DMS114 treated with DMSO at 0.1 percent for 48 hours (cell line): ENCODE data around the gene GMIP.
A peak's percentile ranks its signal among the peaks of the same experiment; 100 is the strongest.

Experiments
- DNase-seq: peaks from one replicate; lab custom pipeline; 2025; ENCODE audit not compliant: unreplicated experiment; lab: John Stamatoyannopoulos, UW

Gene GMIP

DNA sequence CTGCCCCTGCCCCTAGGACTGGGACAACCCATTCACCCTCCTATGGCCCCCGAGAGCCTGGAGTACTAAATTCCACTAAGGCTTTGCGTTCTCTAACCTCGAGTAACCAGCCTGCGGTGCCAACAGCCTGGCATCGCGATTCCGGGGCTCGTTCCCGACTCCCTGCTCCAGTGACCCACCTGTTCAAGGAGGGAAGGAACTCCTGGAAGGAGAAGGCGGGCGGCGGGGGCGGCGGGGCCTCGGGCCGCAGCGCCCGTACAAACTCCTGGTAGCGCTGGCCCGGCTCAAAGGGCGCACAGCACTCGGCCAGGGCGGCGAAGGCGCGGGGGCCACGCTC, 6.3 kb downstream of the GMIP start:
- no peak for DNase-seq

DNA sequence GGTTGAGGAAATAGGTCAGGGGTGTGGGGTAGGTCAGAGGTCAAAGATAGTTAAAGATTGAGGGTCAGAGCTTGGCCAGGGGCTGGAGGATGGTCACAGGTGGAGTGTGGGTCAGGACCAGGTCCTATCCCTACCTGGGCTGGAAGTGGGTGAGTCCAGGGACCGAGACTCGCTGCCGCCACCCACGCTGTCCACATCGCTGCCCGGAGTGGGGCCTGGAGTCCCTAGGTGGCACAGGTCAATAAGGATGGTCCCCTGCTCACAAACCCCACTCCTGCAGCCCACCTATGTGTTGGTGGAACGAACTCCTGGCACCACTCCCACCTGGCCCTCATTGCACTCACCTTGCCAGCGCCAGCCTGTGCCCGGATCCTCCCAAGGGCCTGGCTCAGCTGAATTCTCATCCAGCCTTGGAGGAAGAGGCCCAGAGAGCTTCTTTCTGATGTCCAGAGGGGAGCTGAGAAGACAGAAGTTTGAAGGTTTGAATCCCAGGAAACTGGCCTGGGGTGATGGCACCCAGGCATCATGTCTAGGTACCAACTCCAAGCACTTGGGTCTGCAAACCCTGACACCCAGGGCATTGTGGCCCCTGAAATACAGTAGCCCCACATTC, 6.8 kb downstream of the GMIP start:
- no peak for DNase-seq

DNA sequence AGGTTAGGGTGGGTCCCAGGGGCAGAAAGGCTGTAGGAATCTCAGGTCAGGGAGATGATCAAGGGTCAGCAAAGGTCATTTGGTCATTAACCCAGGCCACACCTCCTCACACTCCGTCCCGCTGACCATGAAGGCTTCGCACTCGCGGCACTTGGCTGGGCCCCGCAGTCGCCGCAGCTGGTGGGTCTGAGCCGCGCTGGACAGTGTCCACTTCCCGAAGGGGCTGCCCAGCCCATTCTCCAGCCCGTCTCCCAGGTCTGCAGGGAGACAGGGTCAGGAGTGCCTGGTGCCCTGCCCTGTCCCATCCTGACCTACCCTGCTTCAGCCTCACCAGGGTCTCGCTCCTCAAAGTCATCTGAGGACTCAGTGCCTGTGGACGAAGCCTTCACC, 8.1 kb downstream of the GMIP start:
- no peak for DNase-seq

DNA sequence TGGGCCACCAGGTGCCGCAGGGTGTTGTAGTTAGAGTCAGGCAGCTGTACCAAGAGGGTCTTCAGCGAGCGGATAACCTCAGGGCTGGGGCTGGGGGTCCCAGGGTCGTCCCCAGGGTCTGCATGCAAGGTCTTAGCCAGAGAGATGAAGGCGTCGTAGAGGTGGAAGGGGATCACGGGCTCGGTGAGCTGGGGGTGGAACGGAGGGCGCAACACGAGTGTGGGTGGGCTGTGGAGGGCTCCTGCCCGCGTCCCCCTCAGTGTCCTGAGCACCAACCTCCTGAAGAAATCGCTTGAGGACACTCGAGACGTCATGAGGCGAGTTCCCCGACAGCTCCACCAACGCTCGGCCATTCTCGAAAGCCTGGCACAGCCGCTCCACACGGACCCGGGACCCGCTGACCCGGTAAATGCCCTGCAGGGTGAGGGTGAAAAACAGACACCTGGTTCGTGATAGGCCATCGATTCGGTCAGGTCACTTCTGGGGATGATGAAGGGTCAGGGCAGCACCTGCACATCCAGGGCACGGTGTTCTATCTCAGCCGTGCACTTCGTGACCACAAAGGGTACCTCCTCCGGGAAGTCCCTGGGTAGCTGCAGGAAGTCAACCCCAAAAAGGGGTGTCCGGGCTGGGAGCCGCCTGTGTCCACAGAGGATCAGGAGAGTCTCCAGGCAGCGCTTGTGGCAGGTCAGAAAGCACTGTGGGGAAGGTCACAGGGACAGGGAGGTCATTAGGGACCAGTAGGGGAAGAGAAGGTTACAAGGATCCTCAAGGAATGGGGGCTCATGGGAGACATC, 8.7 kb downstream of the GMIP start:
- no peak for DNase-seq

DNA sequence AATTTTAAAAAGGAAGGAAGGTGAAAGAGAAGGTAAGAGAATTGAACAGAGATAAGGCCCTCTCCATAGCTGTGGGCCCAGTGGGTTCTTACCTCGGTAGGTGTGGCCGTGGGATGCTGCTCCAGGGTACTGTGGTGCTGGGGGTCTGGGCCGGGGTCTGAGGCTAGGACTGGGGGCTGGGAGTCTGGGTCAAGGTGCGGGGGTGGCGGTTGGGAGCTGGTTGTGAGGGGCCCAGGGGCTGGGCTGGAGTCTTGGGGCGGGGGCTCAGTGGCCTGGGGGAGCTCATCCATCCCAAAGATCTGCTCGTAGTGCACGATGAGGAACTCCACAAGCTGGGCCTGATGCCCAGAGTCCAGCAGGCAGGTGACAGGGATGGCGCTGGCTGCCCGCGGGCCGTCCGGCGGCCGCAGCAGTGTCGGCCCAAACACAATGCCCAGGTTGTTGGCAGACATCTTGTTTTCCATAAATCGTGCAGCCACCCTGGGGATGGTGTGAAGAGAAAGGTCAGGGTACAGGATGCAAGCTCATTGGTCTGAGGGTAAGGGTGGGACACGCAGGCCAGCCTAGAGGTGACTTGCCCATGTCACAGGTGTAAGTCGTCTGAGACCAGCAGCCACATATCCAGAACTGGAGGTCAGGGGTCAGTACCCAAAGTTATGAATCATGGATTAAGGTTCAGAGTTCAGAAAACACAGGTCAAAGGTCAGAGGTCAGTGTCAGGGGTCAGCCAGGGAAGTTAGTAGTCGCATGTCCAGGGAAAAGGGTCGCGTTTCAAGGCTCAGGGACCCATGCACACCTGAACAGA, 9.5 kb downstream of the GMIP start:
- no peak for DNase-seq

DNA sequence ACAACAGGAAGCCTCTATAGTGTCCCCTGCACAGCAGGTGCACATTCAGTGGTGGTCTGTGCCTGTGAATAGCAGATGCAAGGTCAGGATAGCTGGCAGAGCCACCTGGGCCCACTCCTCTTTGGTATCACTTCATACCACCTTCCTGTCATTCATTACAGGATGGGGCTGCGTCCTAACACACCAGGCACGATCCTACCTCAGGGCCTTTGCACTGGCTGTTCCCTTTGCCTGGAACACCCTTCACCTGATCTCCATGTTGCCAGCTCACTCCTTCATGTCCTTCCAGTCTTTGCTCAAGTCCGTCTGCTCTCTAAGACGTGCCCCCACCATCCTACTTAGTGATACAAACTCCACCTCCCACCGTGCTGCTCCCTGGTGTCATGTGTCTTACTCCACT, 10.8 kb downstream of the GMIP start:
- DNase-seq, result no peak

DNA sequence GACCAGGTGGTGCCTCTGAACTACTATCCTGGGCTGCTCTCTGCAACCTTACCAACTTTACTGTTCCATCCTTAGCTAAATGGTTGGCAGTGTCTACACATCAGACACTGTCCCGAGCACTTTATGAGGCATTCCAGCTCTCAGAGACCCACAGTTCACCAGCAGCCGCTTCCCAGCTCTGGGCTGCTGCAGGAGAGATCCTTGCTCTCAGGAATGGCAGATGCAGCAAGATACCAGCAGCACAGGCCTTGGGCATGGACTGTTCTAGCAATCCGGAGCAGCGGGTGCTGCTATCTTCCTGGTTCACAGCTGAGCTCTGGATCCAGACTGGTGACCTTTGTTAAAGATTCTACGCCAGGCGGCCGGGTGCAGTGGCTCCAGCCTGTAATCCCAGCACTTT, 12.1 kb downstream of the GMIP start:
- no peak for DNase-seq

DNA sequence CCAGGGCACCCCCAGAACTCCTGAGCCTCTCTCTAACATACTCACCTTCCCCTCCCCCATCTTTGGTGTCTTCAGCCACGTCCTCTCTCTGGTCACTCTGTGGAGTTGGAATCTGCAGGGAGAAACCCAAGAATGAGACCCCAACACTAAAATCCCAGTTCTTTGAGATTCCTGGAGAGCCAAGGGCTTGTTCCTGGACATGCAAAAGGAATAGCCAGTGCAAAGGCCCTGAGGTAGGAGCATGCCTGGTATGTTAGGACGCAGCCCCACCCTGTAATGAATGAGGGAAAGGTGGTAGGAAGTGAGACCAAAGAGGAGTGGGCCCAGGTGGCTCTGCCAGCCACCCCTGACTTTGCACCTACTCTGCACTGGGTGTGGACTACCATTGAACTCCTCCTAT, 13.0 kb downstream of the GMIP start:
- DNase-seq, result no peak

DNA sequence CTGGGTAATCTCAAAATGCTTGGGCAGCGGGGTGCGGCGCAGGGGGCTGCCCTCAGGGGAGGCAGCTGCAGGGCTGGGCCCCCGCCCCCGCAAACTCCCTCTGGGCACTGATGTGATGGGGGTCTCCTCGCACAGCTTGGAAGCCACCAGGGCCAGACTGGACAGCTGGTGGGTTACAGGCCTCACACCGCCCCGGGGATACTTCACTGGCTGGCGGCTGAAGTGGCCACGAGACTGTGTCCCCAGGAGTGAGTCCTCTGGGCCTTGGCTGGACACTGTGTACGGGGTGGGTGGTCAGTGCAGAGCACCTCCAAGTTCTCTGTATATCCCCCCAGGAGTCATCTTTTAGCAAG, 13.4 kb downstream of the GMIP start:
- DNase-seq, result no peak

DNA sequence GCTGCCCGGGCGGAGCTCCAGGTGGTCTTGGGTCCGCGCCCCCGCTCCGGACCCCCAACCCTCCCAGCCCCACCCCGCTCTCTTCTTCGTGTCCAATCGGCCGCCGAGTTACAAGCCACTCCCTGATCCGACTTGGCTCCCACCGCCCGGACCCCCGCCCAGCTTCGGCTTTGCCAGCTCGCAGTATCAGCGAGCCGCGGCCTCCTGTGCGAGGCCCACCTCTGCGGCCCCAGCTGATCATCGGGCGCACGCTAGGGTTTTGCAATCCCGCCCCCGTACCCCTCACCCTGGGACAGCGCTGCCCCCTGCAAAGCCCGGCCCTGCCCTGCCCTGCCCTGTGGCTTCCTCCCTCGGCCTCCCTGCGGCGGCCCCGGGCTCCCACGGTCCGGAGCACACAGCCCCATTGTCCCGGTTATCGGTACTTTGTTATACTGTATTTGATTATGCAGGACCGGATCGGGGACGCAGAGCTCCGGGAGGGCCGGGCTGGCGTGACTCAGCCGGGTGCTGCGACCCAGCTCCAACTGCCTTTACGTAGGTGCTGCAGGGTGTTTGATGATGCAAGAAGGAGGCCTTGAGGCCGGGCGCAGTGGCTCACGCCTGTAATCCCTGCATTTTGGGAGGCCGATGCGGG, 14.8 kb downstream of the GMIP start:
- no peak for DNase-seq

DNA sequence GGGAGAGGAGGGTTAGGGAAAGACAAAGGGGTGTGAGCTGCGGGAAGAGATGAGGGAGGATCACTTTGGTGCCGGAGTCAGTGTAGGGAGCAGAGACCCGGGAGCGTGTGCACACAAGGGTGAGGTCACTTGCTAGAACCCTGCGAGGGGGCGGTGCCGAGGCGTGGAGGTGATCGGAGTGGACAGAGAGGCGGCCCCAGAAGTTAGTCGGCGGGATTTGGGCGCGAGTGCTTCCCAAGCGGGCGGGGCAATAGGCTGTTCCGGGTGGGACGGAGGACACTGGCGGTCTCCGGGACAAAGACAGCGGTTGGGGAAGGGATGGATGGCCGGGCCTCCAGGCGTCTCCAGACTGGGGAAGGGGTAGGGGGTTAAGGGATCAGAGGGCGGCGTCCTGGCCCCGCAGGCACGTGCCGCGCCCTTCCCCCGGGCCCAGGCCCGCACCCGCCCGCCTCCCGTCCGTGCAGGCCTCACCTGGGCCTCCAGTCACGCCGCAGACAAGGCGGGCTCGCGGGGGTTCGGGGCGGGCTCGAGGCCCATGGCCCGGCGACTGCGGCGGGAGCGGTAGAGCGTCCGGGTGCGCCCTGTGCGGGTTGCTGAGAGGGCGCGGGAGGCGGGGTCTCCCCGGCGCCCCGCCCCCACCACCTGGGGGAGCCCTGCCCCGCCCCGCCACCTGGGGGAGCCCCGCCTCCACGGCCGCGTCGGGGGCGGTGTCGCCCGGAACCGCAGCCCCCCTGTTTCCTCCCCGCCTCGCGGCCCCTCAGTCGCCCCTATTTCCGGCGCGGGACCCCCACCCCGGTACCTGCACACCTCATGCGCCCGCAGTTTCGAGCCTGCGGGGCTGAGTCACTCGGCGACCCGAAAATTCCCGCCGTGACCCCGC, 15.6 kb downstream of the GMIP start, which contains the start of gene LPAR2:
LPAR2 (minus strand) TSS at position 600 of the 880 bp plus-strand sequence. CDS start 945 bp downstream, outside the sequence.
- no peak for DNase-seq

DNA sequence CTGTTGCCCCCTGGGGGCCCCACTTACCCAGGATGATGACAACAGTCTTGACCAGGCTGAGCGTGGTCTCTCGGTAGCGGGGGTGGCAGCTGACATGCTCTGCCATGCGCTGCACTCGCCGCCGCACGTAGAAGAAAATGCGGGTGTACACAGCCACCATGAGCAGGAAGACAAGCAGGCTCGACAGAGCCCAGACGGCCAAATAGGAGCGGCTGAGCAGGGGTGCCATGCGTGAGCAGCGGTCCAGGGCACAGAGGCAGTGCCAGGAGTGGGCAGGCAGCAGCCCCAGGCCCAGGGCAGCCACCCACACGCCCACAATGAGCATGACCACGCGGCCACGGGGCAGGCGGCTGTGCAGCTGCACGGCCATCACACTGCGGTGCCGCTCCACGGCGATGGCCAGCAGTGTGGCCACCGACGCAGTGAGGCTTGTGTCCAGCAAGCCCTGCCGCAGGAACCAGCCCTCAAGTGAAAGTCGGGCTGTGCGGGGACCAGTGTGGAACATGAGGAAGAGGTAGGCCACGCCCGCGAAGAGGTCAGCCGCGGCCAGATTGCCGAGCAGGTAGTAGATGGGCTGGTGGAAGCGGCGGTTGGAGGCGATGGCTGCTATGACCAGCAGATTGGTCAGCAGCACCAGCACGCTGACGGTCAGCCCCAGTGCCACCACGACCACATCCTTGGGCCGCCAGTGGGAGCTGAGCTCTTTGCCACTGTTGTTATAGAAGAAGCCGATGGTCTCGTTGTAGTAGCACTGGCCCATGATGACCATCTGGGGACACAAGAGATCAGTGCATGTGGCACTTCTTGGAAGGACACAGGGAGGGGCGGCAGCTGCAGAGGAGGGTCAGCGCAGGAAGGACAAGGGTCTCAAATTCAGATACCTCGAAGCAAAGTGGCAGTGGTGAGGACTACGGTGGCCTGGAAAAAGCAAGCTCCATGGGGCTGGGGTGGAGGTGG, 16.7 kb downstream of the GMIP start:
- DNase-seq, result no peak

DNA sequence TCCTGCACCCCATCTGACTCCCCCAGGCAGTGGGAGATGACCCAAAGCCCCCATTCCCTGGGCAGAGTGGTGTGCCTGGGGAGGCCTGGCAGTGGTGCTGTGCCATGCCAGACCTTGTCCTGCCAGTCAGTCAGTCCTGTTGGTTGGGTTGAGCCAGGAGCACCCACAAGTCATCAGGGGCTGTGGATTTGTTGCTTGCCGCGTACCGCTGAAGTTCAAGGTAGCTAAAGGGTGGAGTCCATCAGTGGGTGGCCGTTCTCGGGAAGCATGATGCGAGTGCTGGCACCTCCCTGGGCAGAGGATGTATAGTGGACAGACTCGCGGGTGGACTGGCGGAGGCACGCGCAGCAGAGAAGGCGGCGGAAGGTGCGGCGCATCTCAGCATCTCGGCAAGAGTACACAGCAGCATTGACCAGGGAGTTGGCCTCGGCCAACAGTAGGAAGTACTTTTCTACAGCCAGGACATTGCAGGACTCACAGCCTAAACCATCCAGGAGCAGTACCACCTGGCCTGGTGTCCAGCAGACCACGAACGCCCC, 19.4 kb downstream of the GMIP start:
- no peak for DNase-seq

DNA sequence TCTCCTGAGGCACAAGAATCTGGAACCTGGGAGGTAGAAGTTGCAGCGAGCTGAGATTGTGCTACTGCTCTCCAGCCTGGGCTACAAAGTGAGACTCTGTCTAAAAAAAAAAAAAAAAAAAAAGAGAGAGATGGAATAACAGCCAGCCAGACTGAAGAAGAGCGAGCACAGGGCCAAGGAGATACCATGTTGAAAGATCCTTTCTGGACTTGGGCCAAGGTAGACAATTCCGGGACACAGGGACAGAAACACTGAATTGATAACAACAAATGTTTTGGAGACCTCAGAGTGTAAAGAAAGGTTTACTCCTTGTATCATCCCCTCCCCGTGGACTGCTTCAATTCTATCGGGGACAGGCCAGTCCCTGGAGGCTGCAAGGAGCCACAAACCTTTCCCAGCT, 20.1 kb downstream of the GMIP start:
- DNase-seq, result no peak

DNA sequence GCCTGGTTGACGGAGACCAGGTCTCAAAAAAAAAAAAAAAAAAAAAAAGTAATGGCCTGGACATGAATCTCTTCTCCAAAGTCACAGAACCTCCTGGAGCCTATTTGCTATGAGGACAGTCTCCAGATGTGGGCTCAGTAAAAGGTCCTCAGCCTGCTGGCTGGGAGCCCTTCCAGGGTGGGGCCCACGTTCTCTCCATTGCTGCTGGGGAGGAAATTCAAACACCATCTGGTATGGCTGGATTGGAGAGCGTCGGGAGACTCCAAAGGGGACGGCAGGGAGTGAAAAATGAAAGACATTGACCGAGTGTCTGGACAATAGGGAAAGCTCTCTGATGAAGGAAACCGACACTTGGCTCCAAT, 23.6 kb downstream of the GMIP start:
- no peak for DNase-seq

DNA sequence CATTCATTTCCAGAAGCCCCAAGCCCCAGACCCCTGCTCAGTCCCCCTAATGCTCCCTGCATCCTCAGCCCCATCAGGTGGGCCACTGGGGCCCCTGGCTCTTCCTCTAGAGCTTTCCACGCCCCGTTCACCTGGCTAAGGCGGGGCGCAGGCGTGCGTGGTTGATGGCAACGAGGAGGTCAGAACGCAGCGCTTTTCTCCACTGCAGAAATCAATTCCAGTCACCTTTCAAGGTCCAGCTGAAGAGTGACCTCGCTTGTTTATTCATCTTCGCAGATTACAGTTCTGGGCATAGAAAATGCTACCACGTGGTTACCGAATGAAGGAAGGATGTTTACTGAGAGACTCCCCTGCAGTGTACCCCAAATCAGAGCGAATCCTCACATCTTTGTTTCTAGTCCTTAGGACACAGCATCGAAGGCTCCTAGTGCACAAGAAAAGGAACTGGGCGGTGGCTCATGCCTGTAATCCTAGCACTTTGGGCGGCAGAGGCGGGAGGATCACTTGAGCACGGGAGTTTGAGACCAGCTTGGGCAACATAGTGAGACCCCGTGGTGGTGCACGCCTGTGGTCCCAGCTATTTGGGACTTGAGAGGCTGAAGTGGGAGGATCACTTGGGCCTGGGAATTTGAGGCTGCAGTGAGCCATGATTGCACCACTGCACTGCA, 24.1 kb downstream of the GMIP start:
- no peak for DNase-seq

DNA sequence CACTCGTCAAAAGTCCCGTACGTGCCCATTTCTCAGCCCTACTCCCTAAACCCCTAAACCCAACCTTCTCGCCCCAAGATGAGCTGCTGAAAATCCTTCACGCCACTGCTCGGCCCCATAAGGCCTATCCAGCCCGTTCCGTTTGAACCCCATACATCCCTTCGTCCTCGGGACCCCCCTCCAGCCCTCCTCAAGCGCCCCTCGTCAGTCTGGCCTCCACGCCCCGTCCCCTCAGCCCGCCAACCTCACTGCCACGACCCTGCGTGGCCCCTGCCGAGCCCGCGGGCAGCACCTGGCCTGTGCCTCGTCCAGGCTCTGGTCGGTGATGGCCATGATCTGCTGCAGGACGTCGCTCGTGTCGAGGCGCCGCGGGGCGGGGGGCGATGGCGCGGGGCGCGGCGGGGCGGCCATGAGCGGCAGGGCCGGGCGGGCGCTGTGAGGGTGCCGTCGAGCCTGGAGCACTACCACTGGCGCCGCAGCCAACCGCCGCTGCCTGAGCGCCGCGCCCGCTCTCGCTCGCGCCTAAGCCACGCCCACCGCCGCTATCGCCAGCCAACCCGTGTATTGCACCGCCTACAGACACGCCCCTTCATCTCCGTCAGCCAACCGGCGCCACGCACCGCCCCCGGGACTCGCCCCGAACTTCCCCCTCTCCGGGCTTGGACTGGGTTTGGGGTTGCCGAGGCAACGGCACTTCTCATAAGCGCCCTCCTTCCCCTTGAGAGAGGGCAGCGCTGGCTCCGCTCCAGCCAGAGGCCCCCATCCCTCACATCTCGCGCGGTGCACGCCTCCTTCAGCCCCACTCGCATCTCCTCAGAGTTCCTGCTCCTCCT, 25.0 kb downstream of the GMIP start, which contains the start of gene PBX4:
PBX4 (minus strand) TSS at position 469 of the 833 bp plus-strand sequence; CDS start at position 411, 58 bp downstream.
- peak; percentile 96 for DNase-seq

DNA sequence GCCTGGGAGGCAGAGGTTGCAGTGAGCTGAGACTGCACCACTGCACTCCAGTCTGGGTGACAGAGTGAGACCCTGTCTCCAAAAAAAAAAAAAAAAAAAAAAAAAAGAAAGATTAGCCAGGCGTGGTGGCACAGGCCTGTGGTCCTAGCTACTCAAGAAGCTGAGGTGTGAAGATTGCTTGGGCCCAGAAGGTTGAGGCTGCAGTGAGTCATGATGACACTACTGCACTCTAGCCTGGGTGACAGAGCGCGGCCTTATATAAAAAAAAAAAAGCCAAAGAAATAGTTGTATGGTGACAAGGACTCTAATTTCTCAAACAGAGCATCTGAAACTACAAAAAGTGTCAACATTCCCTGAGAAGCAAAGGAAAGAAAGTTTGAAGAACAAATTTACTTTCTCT, 28.4 kb downstream of the GMIP start:
- DNase-seq, result no peak
